ENCODE data around the gene SF3B2.

- TF ChIP-seq ZNF274 (IDR thresholded peaks at IDR 0.05; ENCODE audit: low read depth, low read length): no peak
- TF ChIP-seq YY1 (IDR thresholded peaks at IDR 0.05; ENCODE audit: insufficient read depth, insufficient read length): no peak
- no peak for TF ChIP-seq SUZ12 (IDR thresholded peaks at IDR 0.05; ENCODE audit: extremely low read depth, insufficient read depth, insufficient read length)
Observed at GRCh38 chr11:66064571-66064970, 12.4 kb downstream of the SF3B2 start.

Measured in NT2/D1 (cell line).